CD4-positive, alpha-beta memory T cell (primary cell): Measurements from ENCODE around the gene NFAT5. TPM values are rescaled to one million over a fixed set of nuclear protein-coding genes. Genes with fewer than 3 reads are reported as not detected.

Source experiments
- CTCF ChIA-PET: fragments of 350-600 bp; sonication (Branson Sonifier 250); formaldehyde crosslinking; loops from one replicate; lab custom pipeline; 2021; ENCODE audit warnings: inconsistent platforms; ENCODE audit not compliant: partially characterized antibody; lab: Charles Lee
- POLR2A ChIA-PET: fragments of 350-600 bp; sonication (Branson Sonifier 250); formaldehyde crosslinking; loops from one replicate; lab custom pipeline; 2021; ENCODE audit not compliant: partially characterized antibody; lab: Charles Lee
- DNase-seq, 5 donors: peaks; one replicate each; pipeline versions ENCODE4 v3.0.0 to v3.0.0-alpha.2; 2020 to 2022; ENCODE audit warnings: mixed read lengths in 1 of 5
- H3K27ac ChIP-seq: one replicate; pipeline ENCODE4 v1.7.0; 2013; ENCODE audit warnings: low read depth, low read length
- H3K27me3 ChIP-seq: 2 replicates; pipeline ENCODE4 v1.7.0; 2013; ENCODE audit warnings: mild to moderate bottlenecking, low read length, moderate library complexity; ENCODE audit not compliant: insufficient read depth
- H3K36me3 ChIP-seq: 2 replicates; pipeline ENCODE4 v1.7.0; 2013; ENCODE audit warnings: mild to moderate bottlenecking, low read length, moderate library complexity; ENCODE audit not compliant: insufficient read depth
- H3K4me1 ChIP-seq: 2 replicates; pipeline ENCODE4 v1.7.0; 2013; ENCODE audit warnings: mild to moderate bottlenecking, low read length, moderate library complexity; ENCODE audit not compliant: insufficient read depth
- H3K4me3 ChIP-seq, 2 donors: one replicate each; pipeline ENCODE4 v1.7.0; 2013; ENCODE audit warnings: low read length in 2 of 2, mild to moderate bottlenecking in 1 of 2
- H3K9me3 ChIP-seq, 2 donors: one replicate each; pipeline ENCODE4 v1.7.0; 2013; ENCODE audit warnings: low read length in 2 of 2, control low read depth in 1 of 2; ENCODE audit not compliant: control insufficient read depth in 1 of 2
- H3K27ac Mint-ChIP-seq, 7 donors: one replicate each; pipeline ENCODE4 v1.8.0; 2020 to 2021; ENCODE audit warnings: mixed read lengths in 7 of 7, mild to moderate bottlenecking in 6 of 7, inconsistent platforms in 3 of 7, moderate library complexity in 3 of 7
- H3K27me3 Mint-ChIP-seq, 2 donors: one replicate each; pipeline ENCODE4 v1.8.0; 2020 to 2021; ENCODE audit warnings: mixed read lengths in 2 of 2
- H3K36me3 Mint-ChIP-seq, 2 donors: one replicate each; pipeline ENCODE4 v1.8.0; 2020 to 2021; ENCODE audit warnings: mixed read lengths in 2 of 2, inconsistent platforms in 1 of 2, mild to moderate bottlenecking in 1 of 2
- H3K4me1 Mint-ChIP-seq, 4 donors: one replicate each; pipeline ENCODE4 v1.8.0; 2020 to 2021; ENCODE audit warnings: mixed read lengths in 4 of 4, mild to moderate bottlenecking in 1 of 4
- H3K4me3 Mint-ChIP-seq, 8 donors: one replicate each; pipeline ENCODE4 v1.8.0; 2020 to 2021; ENCODE audit warnings: mixed read lengths in 8 of 8, mild to moderate bottlenecking in 7 of 8, moderate library complexity in 6 of 8, inconsistent platforms in 3 of 8
- H3K9me3 Mint-ChIP-seq, 8 donors: one replicate each; pipeline ENCODE4 v1.8.0; 2020 to 2021; ENCODE audit warnings: mixed read lengths in 8 of 8, mild to moderate bottlenecking in 5 of 8, inconsistent platforms in 3 of 8, moderate library complexity in 1 of 8
- intact Hi-C: fragments of 100-400 bp; cut with micrococcal nuclease; formaldehyde crosslinking; loops from one replicate; pipeline ENCODE4 v1.15.1; 2023
- polyA plus RNA-seq, 2 donors: library from polyadenylated mRNA; unstranded; fragments of 300-500 nt; fragmentation: Illumina TruSeq; gene quantifications; one replicate each; pipeline ENCODE4 v1.2.3, GENCODE V29; 2021
- total RNA-seq, 2 experiments: library from RNA; stranded (reverse); gene quantifications; one replicate each; pipeline ENCODE4 v1.2.3, GENCODE V29; 2021

The NFAT5 gene
- total and polyA plus RNA-seq, 4 experiments from 2014 or later, result 1.8 to 35.6 (median 18.7) TPM

GRCh38 chr16:69663846-69664245 is 98.1 kb downstream of the NFAT5 start:
- POLR2A ChIA-PET, result no interaction called here
- no peak overlapping the region for H3K27ac ChIP-seq
- CTCF ChIA-PET, result no interaction called here
- H3K27me3 ChIP-seq, result no peaks in the 10 kb centered on the region
- no peak overlapping the region for H3K27ac Mint-ChIP-seq
- H3K4me3 ChIP-seq, result no peak overlapping the region
- H3K4me1 ChIP-seq, result no peaks in the 10 kb centered on the region
- H3K27me3 Mint-ChIP-seq, result no peaks in the 10 kb centered on the region
- no peaks in the 10 kb centered on the region for H3K9me3 ChIP-seq
- peaks cover 0 to 2% (median 0%) of the 10 kb centered on the region in 8 donors for H3K9me3 Mint-ChIP-seq
- no peak overlapping the region for H3K4me3 Mint-ChIP-seq
- H3K4me1 Mint-ChIP-seq, result peaks cover 0 to 1% (median 0%) of the 10 kb centered on the region in 4 donors
- H3K36me3 Mint-ChIP-seq, result peaks cover 25 to 32% of the 10 kb centered on the region in 2 donors
- no peaks in the 10 kb centered on the region for H3K36me3 ChIP-seq
- DNase-seq, result no peak
- intact Hi-C loops, result no loop called here

GRCh38 chr16:69669577-69669976 is 103.8 kb downstream of the NFAT5 start:
- ChIA-PET CTCF (interaction anchor here (1.1 kb wide), 1 partner anchor 40 kb away, joined by 3 read pairs; no protein-coding TSS in a partner anchor), POLR2A (no interaction called here)
- no peak overlapping the region for H3K4me3 ChIP-seq
- no peaks in the 10 kb centered on the region for H3K9me3 ChIP-seq
- H3K27me3 ChIP-seq, result no peaks in the 10 kb centered on the region
- Mint-ChIP-seq H3K9me3 (no peaks in the 10 kb centered on the region), H3K4me3 (no peak overlapping the region), H3K4me1 (no peaks in the 10 kb centered on the region), H3K27ac (peak overlapping the region in 1 of 7 donors; percentile 8), H3K36me3 (peaks cover 17 to 43% of the 10 kb centered on the region in 2 donors), H3K27me3 (no peaks in the 10 kb centered on the region)
- H3K36me3 ChIP-seq, result no peaks in the 10 kb centered on the region
- no peak overlapping the region for H3K27ac ChIP-seq
- intact Hi-C loops, result no loop called here
- no peaks in the 10 kb centered on the region for H3K4me1 ChIP-seq
- no peak for DNase-seq

DNA sequence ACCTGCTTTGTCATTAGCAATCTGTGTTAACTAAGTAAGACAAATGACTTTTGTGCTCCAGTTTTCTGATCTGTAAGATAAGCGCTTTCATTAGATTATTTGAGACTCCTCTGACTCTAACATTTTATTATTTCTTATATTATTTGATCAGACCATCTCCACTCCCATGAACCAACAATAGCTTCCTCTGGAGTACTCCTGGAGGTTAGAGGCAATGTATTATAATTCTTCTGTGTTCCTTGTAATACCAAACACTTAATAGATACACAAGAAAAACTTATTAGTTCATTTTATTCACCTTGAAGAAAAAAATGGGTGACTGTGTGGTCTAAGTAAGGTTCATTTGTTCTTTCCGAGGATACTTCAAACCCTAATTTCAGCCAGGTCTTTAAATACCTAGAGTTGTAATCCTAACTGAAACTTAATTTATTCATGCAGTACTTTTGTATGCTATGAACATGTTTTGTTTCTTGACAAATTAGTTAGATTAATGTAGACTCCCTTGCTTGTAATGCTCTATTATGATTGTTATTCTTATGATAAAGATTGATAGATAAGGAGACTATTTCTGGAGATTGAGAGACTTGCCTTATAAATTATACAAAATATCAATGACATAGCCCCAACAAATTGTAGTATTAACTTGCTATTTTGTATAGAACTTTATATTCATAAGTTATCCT is 106.7 kb downstream of the NFAT5 start:
- no peaks in the 10 kb centered on the region for H3K9me3 Mint-ChIP-seq
- no peak overlapping the region for H3K4me3 ChIP-seq
- H3K27me3 Mint-ChIP-seq, result no peaks in the 10 kb centered on the region
- ChIA-PET CTCF (no interaction called here), POLR2A (no interaction called here)
- no peaks in the 10 kb centered on the region for H3K9me3 ChIP-seq
- H3K4me1 ChIP-seq, result no peaks in the 10 kb centered on the region
- H3K36me3 ChIP-seq, result peaks cover 6% of the 10 kb centered on the region
- H3K36me3 Mint-ChIP-seq, result peaks cover 28 to 57% of the 10 kb centered on the region in 2 donors
- H3K4me3 Mint-ChIP-seq, result no peak overlapping the region
- no peaks in the 10 kb centered on the region for H3K27me3 ChIP-seq
- no peak overlapping the region for H3K27ac ChIP-seq
- H3K27ac Mint-ChIP-seq, result no peak overlapping the region
- DNase-seq, result no peak
- intact Hi-C loops, result no loop called here
- no peaks in the 10 kb centered on the region for H3K4me1 Mint-ChIP-seq

GRCh38 chr16:69672998-69673713 is 107.4 kb downstream of the NFAT5 start:
- Mint-ChIP-seq H3K9me3 (no peaks in the 10 kb centered on the region), H3K4me3 (no peak overlapping the region), H3K36me3 (peaks cover 29 to 55% of the 10 kb centered on the region in 2 donors), H3K27me3 (no peaks in the 10 kb centered on the region), H3K4me1 (no peaks in the 10 kb centered on the region), H3K27ac (peak overlapping the region in 2 of 7 donors; percentile 35 to 62)
- intact Hi-C loops, result no loop called here
- ChIA-PET CTCF (no interaction called here), POLR2A (no interaction called here)
- H3K4me1 ChIP-seq, result no peaks in the 10 kb centered on the region
- no peak overlapping the region for H3K27ac ChIP-seq
- no peaks in the 10 kb centered on the region for H3K9me3 ChIP-seq
- H3K4me3 ChIP-seq, result no peak overlapping the region
- H3K27me3 ChIP-seq, result no peaks in the 10 kb centered on the region
- peaks cover 7% of the 10 kb centered on the region for H3K36me3 ChIP-seq
- no peak for DNase-seq

DNA sequence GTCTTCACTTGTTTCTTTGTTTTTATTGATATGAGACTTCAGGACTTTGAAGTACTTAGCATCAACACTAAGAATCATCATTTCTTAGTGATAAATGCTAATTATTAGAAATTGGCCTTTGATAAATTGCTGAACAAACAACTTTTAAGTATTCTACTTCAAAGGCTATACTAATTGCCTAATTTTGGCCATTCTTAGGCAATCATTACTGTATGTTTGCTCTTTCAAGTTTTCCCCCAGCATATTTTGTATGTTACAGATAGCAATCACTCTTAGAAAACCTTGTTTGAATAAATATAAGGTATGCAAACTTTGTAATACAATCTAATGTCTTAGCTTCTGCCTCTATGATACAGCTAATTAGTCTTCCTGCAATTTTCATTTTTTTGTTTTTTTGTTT is 114.6 kb downstream of the NFAT5 start:
- no peak overlapping the region for H3K27ac Mint-ChIP-seq
- H3K4me1 Mint-ChIP-seq, result no peaks in the 10 kb centered on the region
- ChIA-PET POLR2A (no interaction called here), CTCF (no interaction called here)
- no peak overlapping the region for H3K4me3 ChIP-seq
- DNase-seq, result no peak
- no peaks in the 10 kb centered on the region for H3K27me3 Mint-ChIP-seq
- H3K4me1 ChIP-seq, result no peaks in the 10 kb centered on the region
- intact Hi-C loops, result no loop called here
- H3K4me3 Mint-ChIP-seq, result no peak overlapping the region
- H3K9me3 ChIP-seq, result no peaks in the 10 kb centered on the region
- H3K36me3 ChIP-seq, result peaks cover 11% of the 10 kb centered on the region
- H3K9me3 Mint-ChIP-seq, result no peaks in the 10 kb centered on the region
- no peak overlapping the region for H3K27ac ChIP-seq
- no peaks in the 10 kb centered on the region for H3K27me3 ChIP-seq
- H3K36me3 Mint-ChIP-seq, result peaks cover 19 to 27% of the 10 kb centered on the region in 2 donors

DNA sequence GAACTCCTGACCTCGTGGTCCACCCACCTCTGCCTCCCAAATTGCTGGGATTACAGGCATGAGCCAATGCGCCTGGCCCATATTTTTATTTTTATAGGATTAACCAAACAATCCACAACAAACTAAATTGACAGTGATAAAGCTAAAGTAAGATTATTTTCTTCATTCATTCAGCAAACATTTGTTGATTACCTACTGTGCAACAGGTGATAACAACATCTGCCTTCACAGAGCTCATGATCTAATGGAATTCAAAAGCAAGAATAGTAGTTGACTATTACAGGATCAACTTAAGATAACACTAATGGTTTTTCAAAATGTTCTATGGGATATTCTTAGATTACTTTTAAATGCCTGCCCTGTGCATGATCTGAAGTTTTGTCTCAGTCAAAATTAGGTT is 122.8 kb downstream of the NFAT5 start:
- H3K27me3 ChIP-seq, result no peaks in the 10 kb centered on the region
- H3K27ac Mint-ChIP-seq, result peak overlapping the region in 1 of 7 donors; percentile 46
- no peak overlapping the region for H3K27ac ChIP-seq
- H3K36me3 ChIP-seq, result peaks cover 29% of the 10 kb centered on the region
- no peaks in the 10 kb centered on the region for H3K9me3 ChIP-seq
- H3K4me1 Mint-ChIP-seq, result no peaks in the 10 kb centered on the region
- intact Hi-C loops, result no loop called here
- POLR2A ChIA-PET, result no interaction called here
- DNase-seq, result no peak
- no peaks in the 10 kb centered on the region for H3K4me1 ChIP-seq
- CTCF ChIA-PET, result no interaction called here
- no peak overlapping the region for H3K4me3 ChIP-seq
- H3K4me3 Mint-ChIP-seq, result no peak overlapping the region
- no peaks in the 10 kb centered on the region for H3K27me3 Mint-ChIP-seq
- no peaks in the 10 kb centered on the region for H3K9me3 Mint-ChIP-seq
- peaks cover 26 to 40% of the 10 kb centered on the region in 2 donors for H3K36me3 Mint-ChIP-seq

- POLR2A ChIA-PET, result no interaction called here
- no peaks in the 10 kb centered on the region for H3K27me3 Mint-ChIP-seq
- no peaks in the 10 kb centered on the region for H3K9me3 Mint-ChIP-seq
- Histone ChIP-seq H3K27ac (no peak overlapping the region), H3K4me3 (no peak overlapping the region), H3K27me3 (no peaks in the 10 kb centered on the region), H3K9me3 (no peaks in the 10 kb centered on the region), H3K36me3 (peaks cover 52% of the 10 kb centered on the region), H3K4me1 (no peaks in the 10 kb centered on the region)
- peaks cover 38 to 63% of the 10 kb centered on the region in 2 donors for H3K36me3 Mint-ChIP-seq
- intact Hi-C loops, result no loop called here
- DNase-seq, result no peak
- no peaks in the 10 kb centered on the region for H3K4me1 Mint-ChIP-seq
- CTCF ChIA-PET, result no interaction called here
- H3K4me3 Mint-ChIP-seq, result no peak overlapping the region
- peak overlapping the region in 3 of 7 donors; percentile 12 to 35 (median 13) for H3K27ac Mint-ChIP-seq
Observed at GRCh38 chr16:69691980-69692911, 126.5 kb downstream of the NFAT5 start.
